Dendritic cell treated with granulocyte-macrophage colony-stimulating factor and Interleukin-4, amounts not matched to agents 40 ng/mL and 50 ng/mL, for 4 days (primary cell): ENCODE measurements around the gene CLSTN2.

Experiments
- H3K27ac Mint-ChIP-seq: one replicate; pipeline ENCODE4 v1.8.0; 2022; ENCODE audit warnings: mild to moderate bottlenecking, mixed read lengths
- H3K27me3 Mint-ChIP-seq: one replicate; pipeline ENCODE4 v1.8.0; 2022; ENCODE audit warnings: mild to moderate bottlenecking, mixed read lengths
- H3K36me3 Mint-ChIP-seq: one replicate; pipeline ENCODE4 v1.8.0; 2022; ENCODE audit warnings: low read depth, mixed read lengths
- H3K4me1 Mint-ChIP-seq: one replicate; pipeline ENCODE4 v1.8.0; 2022; ENCODE audit warnings: low read depth, mixed read lengths
- H3K4me3 Mint-ChIP-seq: one replicate; pipeline ENCODE4 v1.8.0; 2022; ENCODE audit warnings: mild to moderate bottlenecking, moderate library complexity, mixed read lengths
- H3K9me3 Mint-ChIP-seq: one replicate; pipeline ENCODE4 v1.8.0; 2022; ENCODE audit warnings: mixed read lengths
- intact Hi-C: fragments of 100-400 bp; cut with micrococcal nuclease; formaldehyde crosslinking; loops from one replicate; pipeline ENCODE4 v1.15.0; 2022

The CLSTN2 gene

DNA sequence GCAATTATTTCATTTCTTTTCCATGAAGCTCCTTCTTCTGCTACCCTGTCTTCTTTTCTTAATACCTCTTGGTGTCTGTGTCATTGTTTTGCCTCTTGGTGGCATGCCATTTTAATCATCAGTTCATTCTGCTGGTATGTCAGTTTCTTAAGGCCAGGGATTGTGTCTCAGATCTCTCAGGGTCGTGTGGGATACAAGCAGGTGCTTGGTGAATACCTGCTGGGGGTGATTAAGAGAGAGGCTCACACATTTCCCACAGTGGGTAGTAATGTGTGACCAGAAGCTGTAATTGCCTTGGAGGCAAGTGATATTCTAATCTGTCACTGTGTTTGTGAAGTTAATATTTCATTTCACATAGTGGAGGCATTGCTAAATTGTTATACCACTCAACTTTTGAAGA lies 381.5 kb downstream of the CLSTN2 start:
- no peaks in the 10 kb centered on the region for H3K27me3 Mint-ChIP-seq
- H3K27ac Mint-ChIP-seq, result no peak overlapping the region
- intact Hi-C loops, result no loop called here
- H3K36me3 Mint-ChIP-seq, result no peaks in the 10 kb centered on the region
- H3K4me1 Mint-ChIP-seq, result no peaks in the 10 kb centered on the region
- H3K9me3 Mint-ChIP-seq, result no peaks in the 10 kb centered on the region
- H3K4me3 Mint-ChIP-seq, result no peak overlapping the region

DNA sequence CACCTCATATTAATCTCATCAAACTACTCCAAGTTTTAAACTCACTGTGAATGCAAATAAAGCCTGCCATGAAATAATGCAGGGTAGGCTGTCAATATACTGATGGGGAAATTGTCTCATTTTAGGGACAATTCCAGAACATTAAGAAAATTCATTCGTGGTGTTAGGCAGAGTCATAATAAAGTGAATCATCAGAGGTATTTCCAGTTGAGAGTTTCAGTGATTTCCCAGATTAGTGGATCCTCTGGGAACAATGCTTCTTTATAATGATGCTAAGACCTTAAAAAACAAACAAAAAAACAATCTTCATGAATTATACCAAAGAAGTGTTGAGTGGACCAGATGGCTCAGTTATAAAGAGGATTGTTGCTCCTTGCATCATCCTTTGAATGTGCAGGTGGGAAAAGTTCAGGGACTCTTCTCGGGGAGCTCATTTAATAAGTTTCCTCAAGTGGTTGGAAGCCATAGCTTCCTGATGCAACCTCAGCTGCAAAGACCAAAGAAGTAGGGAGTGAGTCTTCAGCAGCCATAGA lies 381.9 kb downstream of the CLSTN2 start:
- no peak overlapping the region for H3K27ac Mint-ChIP-seq
- no peaks in the 10 kb centered on the region for H3K36me3 Mint-ChIP-seq
- no peak overlapping the region for H3K4me3 Mint-ChIP-seq
- H3K4me1 Mint-ChIP-seq, result no peaks in the 10 kb centered on the region
- intact Hi-C loops, result no loop called here
- H3K9me3 Mint-ChIP-seq, result no peaks in the 10 kb centered on the region
- H3K27me3 Mint-ChIP-seq, result no peaks in the 10 kb centered on the region

DNA sequence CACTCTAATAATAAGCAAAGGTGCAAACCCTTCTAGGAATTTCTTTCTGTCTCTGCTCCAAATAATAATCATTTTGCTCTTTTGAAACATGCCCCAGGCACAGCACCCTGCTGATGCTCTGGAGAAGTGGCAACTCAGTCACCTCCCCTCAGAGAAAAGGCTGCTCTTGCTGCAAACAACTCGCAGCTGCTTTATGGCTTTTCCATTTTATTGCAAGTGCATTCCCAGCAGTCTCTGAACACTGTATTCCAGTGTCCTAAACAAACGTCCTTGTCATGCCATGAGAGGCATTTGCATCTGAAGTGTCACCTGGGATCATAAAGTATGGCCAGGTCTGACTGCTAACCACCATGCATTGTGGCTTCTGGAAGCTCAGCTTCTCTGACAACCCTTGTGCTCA lies 384.8 kb downstream of the CLSTN2 start:
- Mint-ChIP-seq H3K4me1 (no peaks in the 10 kb centered on the region), H3K9me3 (no peaks in the 10 kb centered on the region), H3K4me3 (no peak overlapping the region), H3K27ac (no peak overlapping the region), H3K27me3 (no peaks in the 10 kb centered on the region), H3K36me3 (no peaks in the 10 kb centered on the region)
- intact Hi-C loops, result no loop called here

- no peaks in the 10 kb centered on the region for H3K36me3 Mint-ChIP-seq
- H3K9me3 Mint-ChIP-seq, result no peaks in the 10 kb centered on the region
- no peaks in the 10 kb centered on the region for H3K4me1 Mint-ChIP-seq
- intact Hi-C loops, result no loop called here
- H3K27ac Mint-ChIP-seq, result no peak overlapping the region
- no peak overlapping the region for H3K4me3 Mint-ChIP-seq
- H3K27me3 Mint-ChIP-seq, result no peaks in the 10 kb centered on the region
Measured at GRCh38 chr3:140323561-140323960, 388.6 kb downstream of the CLSTN2 start.

GRCh38 chr3:140332131-140332530 lies 397.1 kb downstream of the CLSTN2 start:
- intact Hi-C loops, result no loop called here
- H3K27ac Mint-ChIP-seq, result no peak overlapping the region
- no peaks in the 10 kb centered on the region for H3K9me3 Mint-ChIP-seq
- H3K36me3 Mint-ChIP-seq, result no peaks in the 10 kb centered on the region
- no peak overlapping the region for H3K4me3 Mint-ChIP-seq
- H3K4me1 Mint-ChIP-seq, result no peaks in the 10 kb centered on the region
- no peaks in the 10 kb centered on the region for H3K27me3 Mint-ChIP-seq

DNA sequence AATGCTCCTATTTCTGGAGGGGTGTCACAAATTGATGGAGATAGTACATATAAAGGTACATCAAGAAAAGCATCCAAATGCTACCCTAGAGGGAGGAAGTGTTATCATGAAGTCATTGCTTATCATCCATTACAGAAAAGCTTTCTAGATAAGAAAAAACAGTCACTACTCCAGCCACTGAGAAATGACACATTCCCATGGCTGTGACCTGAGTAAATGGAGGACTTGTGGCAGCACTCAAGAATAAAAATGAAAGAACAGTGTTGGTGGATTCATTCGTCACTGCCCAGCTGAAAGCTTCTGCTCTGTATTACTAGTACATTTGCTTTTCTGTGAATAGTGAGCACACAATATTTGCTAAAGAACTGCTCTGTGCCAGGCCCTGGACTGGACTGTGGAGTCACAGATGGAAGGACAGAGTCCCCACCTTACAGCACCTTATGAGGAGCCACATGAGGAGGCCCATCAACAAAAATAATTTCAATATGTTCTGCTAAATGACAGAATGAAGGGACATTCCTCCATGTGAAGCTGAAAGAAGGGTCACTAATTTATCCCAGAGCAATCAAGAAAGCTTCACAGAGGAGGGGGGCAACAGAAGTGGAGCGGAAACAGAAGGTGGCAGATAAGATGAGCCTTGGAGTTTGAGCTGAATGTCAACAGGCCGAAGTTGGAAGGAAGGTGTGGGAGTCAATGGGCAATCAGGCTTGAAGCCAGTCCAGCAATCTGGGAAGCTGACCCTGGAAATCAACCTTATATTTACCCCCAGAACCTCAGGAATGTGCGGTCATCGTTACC lies 399.3 kb downstream of the CLSTN2 start:
- no peaks in the 10 kb centered on the region for H3K36me3 Mint-ChIP-seq
- H3K9me3 Mint-ChIP-seq, result no peaks in the 10 kb centered on the region
- H3K27me3 Mint-ChIP-seq, result no peaks in the 10 kb centered on the region
- intact Hi-C loops, result no loop called here
- no peaks in the 10 kb centered on the region for H3K4me1 Mint-ChIP-seq
- H3K27ac Mint-ChIP-seq, result no peak overlapping the region
- no peak overlapping the region for H3K4me3 Mint-ChIP-seq

GRCh38 chr3:140336465-140336864 lies 401.5 kb downstream of the CLSTN2 start:
- intact Hi-C loops, result no loop called here
- H3K27ac Mint-ChIP-seq, result no peak overlapping the region
- no peak overlapping the region for H3K4me3 Mint-ChIP-seq
- no peaks in the 10 kb centered on the region for H3K4me1 Mint-ChIP-seq
- H3K9me3 Mint-ChIP-seq, result no peaks in the 10 kb centered on the region
- H3K36me3 Mint-ChIP-seq, result no peaks in the 10 kb centered on the region
- H3K27me3 Mint-ChIP-seq, result no peaks in the 10 kb centered on the region

DNA sequence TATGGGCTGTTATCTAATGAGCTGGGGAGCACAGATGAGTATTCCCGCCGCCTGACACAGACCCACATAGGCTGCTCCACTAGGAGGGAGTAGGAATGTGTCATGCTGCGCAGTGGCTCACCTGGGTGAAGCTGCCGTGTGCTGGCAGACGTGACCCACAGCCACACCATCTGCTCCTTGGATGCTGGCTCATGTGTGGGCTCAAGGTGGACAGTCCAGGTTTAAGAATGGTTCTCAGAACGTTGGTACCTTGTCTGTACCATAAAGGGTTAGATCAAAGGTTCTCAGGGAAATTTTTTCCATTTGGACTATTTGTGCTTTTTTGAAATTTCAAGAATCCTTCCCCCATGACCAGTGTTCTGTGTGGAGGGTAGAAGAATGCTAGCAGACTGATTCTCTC lies 403.9 kb downstream of the CLSTN2 start:
- Mint-ChIP-seq H3K27ac (no peak overlapping the region), H3K36me3 (no peaks in the 10 kb centered on the region), H3K4me1 (no peaks in the 10 kb centered on the region), H3K9me3 (peaks cover 2% of the 10 kb centered on the region), H3K4me3 (no peak overlapping the region), H3K27me3 (no peaks in the 10 kb centered on the region)
- intact Hi-C loops, result no loop called here

- H3K27me3 Mint-ChIP-seq, result no peaks in the 10 kb centered on the region
- H3K27ac Mint-ChIP-seq, result no peak overlapping the region
- H3K36me3 Mint-ChIP-seq, result no peaks in the 10 kb centered on the region
- no peak overlapping the region for H3K4me3 Mint-ChIP-seq
- H3K4me1 Mint-ChIP-seq, result no peaks in the 10 kb centered on the region
- H3K9me3 Mint-ChIP-seq, result peaks cover 12% of the 10 kb centered on the region
- intact Hi-C loops, result no loop called here
Measured at GRCh38 chr3:140341203-140341602, 406.2 kb downstream of the CLSTN2 start.

DNA sequence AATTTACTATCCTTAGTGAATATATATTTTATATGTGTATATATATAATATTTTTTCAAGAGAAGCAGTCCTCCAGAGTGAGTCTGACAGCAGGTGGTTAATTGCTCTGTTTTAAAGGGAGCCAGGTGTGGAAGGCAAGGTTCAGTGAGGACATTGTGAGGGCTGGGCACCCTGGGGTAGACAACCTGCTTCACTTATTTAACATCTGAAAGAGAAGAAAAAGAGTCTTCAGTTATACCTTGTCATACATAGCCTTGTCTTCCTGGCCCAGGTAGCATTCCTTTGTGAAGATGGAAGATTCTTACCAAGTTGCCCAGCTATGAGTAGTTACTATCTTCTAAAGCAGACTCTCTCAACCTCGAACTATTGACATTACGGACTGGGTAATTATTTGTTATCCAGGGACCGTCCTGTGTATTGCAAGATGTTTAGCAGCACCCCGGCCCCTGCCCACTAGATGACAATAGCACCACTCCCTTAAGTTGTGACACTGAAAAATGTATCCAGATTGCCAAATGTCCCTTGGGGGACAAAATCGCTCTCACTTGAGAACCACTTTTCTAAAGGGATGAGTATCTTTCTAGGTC lies 406.9 kb downstream of the CLSTN2 start:
- H3K27ac Mint-ChIP-seq, result no peak overlapping the region
- no peaks in the 10 kb centered on the region for H3K27me3 Mint-ChIP-seq

DNA sequence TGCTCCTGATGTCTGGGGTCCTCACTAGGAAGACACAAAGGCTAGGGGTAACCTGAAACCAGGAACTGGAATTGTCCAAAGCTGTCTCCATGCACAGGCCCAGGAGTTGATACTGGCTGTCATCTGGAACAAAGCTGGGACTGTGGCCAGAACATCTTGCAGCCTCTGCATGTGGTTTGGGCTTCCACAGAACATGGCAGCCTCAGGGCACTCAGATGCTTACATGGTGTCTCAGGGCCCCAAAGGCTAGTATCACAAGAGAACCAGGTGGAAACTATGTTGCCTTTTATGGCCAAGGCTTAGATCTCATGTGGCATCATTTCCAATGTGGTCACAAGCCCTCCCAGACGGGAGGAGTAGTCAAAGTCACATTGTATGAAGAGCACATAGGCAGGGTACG lies 407.7 kb downstream of the CLSTN2 start:
- Mint-ChIP-seq H3K27ac (no peak overlapping the region), H3K27me3 (no peaks in the 10 kb centered on the region), H3K36me3 (no peaks in the 10 kb centered on the region)

More for the DNA sequence above, 406.9 kb downstream of the CLSTN2 start:
- H3K4me1 Mint-ChIP-seq, result no peaks in the 10 kb centered on the region
- intact Hi-C loops, result no loop called here
- H3K36me3 Mint-ChIP-seq, result no peaks in the 10 kb centered on the region
- H3K4me3 Mint-ChIP-seq, result no peak overlapping the region
- peaks cover 12% of the 10 kb centered on the region for H3K9me3 Mint-ChIP-seq

GRCh38 chr3:140343211-140344081 lies 408.5 kb downstream of the CLSTN2 start:
- H3K27ac Mint-ChIP-seq, result no peak overlapping the region
- H3K27me3 Mint-ChIP-seq, result no peaks in the 10 kb centered on the region

More for the DNA sequence above, 407.7 kb downstream of the CLSTN2 start:
- intact Hi-C loops, result no loop called here
- H3K4me3 Mint-ChIP-seq, result no peak overlapping the region
- no peaks in the 10 kb centered on the region for H3K4me1 Mint-ChIP-seq
- peaks cover 14% of the 10 kb centered on the region for H3K9me3 Mint-ChIP-seq

DNA sequence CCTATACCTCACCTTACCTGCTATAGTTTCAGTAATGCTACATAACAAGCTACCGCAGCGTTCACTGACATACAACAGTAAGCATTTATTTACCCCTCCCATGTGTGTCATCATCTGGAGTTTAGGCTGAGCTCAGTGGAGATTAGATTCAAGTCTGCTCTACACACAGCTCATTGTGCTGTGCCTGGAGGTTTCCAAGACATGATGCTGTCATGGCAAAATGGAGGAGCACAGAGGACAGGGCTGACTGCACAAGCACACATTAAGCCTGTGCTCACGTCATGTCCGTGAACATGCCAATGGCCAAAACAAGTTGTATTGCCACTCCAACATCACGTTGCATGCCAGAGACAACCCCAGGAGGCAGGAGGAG lies 409.1 kb downstream of the CLSTN2 start:
- no peak overlapping the region for H3K4me3 Mint-ChIP-seq
- H3K27ac Mint-ChIP-seq, result no peak overlapping the region
- H3K9me3 Mint-ChIP-seq, result peaks cover 28% of the 10 kb centered on the region
- intact Hi-C loops, result no loop called here
- H3K4me1 Mint-ChIP-seq, result no peaks in the 10 kb centered on the region
- H3K36me3 Mint-ChIP-seq, result no peaks in the 10 kb centered on the region
- no peaks in the 10 kb centered on the region for H3K27me3 Mint-ChIP-seq

More at GRCh38 chr3:140343211-140344081, 408.5 kb downstream of the CLSTN2 start:
- Mint-ChIP-seq H3K4me1 (no peaks in the 10 kb centered on the region), H3K36me3 (no peaks in the 10 kb centered on the region), H3K9me3 (peaks cover 22% of the 10 kb centered on the region), H3K4me3 (no peak overlapping the region)
- intact Hi-C loops, result no loop called here
